Omental fat pad (tissue), 4 donors: Measurements from ENCODE around the gene C10orf90. TPM values are rescaled to one million over a fixed set of nuclear protein-coding genes. Genes with fewer than 3 reads are reported as not detected.

Experiments used
- ATAC-seq: fragments of 150-250 bp; one replicate; pipeline ENCODE4 v1.9.1; 2016; ENCODE audit warnings: mild to moderate bottlenecking, moderate library complexity; ENCODE audit not compliant: low FRiP score
- DNase-seq: peaks from one replicate; pipeline ENCODE4 v3.0.0-alpha.2; 2019; ENCODE audit warnings: low spot score
- total RNA-seq, 4 donors: library from RNA; depleted of rRNA; stranded (reverse); fragments of >200 nt; gene quantifications; one replicate each; pipeline ENCODE4 v1.1.0, GENCODE V29; 2016
- TF ChIP-seq, protein P1 (sequence below), 3 donors: fragments of 450-650 bp; IDR thresholded peaks; one replicate each; pipeline ENCODE4 v1.5.1; 2016 to 2017; ENCODE audit warnings: antibody characterized with exemption in 3 of 3, mild to moderate bottlenecking in 3 of 3, moderate library complexity in 2 of 3

The C10orf90 gene
- total RNA-seq, 4 donors from 2014 or later: 0.72 to 0.75 TPM; not detected in 2

DNA sequence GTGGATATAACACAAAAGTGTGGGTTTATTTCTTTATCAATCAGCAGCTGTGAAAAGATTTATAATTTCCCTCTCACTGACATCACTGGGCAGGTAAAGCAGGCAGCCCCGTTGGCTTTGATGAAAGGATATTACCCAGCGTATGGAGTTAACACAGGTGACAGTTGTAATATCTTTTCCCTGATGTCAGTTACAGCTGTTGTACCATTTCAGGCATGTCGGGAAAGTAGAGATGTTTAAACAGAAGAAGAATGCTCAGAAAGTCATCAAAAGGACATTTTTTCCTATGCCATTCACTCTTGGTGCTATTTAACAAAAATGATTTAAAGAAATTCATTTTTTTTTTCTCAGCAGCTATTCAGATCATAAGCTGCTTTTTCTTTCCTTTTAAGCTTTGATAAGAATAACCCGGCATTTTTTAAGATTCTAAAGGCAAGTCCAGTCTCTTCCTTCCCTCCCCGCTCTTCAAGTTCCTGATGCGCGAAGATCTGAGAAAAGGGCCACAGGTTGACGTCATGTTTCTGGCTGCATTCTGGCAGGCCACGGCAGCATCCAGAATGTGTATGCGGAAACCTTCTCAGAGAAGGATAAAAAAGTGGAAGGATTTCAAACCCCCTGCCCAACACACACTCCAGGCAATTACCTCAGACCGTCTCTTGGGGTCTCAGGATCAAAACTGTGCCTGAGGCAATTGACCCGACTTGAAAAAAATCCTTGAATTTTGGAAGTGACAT, 249.8 kb downstream of the C10orf90 start:
- no peak for ATAC-seq
- TF ChIP-seq, protein P1, sequence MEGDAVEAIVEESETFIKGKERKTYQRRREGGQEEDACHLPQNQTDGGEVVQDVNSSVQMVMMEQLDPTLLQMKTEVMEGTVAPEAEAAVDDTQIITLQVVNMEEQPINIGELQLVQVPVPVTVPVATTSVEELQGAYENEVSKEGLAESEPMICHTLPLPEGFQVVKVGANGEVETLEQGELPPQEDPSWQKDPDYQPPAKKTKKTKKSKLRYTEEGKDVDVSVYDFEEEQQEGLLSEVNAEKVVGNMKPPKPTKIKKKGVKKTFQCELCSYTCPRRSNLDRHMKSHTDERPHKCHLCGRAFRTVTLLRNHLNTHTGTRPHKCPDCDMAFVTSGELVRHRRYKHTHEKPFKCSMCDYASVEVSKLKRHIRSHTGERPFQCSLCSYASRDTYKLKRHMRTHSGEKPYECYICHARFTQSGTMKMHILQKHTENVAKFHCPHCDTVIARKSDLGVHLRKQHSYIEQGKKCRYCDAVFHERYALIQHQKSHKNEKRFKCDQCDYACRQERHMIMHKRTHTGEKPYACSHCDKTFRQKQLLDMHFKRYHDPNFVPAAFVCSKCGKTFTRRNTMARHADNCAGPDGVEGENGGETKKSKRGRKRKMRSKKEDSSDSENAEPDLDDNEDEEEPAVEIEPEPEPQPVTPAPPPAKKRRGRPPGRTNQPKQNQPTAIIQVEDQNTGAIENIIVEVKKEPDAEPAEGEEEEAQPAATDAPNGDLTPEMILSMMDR (IDR thresholded peaks at IDR 0.05): no peak
- no peak for DNase-seq

- TF ChIP-seq, protein P1 (IDR thresholded peaks at IDR 0.05): no peak
- no peak for ATAC-seq
- DNase-seq: no peak
These were observed 253.2 kb downstream of the C10orf90 start for GRCh38 chr10:126417220-126417825.

GRCh38 chr10:126409821-126410220, 260.7 kb downstream of the C10orf90 start:
- ATAC-seq (no peak), DNase-seq (no peak)
- TF ChIP-seq, protein P1 (IDR thresholded peaks at IDR 0.05): no peak

DNA sequence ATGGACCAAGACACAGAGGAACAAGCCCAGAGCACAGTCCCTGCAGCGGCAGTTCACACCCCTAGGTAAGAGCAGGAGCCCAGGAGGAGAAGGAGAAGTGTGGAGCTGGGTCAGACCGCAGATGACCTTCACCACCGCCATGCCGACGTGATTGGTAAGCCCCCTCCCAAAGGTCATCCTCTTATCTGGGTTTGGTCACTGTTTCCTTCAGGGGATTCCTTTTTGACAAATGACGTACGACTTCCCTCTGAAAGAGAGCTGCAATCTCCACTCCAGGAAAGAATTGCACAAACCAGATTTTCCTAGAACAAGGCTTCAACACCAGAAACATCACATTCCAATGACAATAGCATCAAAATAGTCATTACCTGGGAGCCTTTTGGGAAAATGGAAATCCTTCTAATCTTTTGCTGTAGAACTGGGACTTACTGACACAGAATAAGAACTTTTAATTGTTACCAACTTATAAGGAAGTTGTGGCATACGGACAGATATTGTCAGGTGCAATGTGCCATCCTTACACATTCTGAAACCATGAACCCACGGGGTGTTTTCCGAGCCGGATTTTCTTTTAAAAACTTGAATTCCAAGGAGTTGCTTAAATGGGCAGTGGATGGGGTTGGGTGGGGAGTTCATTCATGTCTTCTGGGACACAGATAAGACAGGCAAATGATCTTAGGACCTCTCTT, 261.4 kb downstream of the C10orf90 start:
- TF ChIP-seq, protein P1 (IDR thresholded peaks at IDR 0.05): no peak
- DNase-seq: no peak
- no peak for ATAC-seq

- ATAC-seq (no peak), DNase-seq (no peak)
- TF ChIP-seq, protein P1 (IDR thresholded peaks at IDR 0.05): no peak
These were observed 262.7 kb downstream of the C10orf90 start for GRCh38 chr10:126407831-126408230.

DNA sequence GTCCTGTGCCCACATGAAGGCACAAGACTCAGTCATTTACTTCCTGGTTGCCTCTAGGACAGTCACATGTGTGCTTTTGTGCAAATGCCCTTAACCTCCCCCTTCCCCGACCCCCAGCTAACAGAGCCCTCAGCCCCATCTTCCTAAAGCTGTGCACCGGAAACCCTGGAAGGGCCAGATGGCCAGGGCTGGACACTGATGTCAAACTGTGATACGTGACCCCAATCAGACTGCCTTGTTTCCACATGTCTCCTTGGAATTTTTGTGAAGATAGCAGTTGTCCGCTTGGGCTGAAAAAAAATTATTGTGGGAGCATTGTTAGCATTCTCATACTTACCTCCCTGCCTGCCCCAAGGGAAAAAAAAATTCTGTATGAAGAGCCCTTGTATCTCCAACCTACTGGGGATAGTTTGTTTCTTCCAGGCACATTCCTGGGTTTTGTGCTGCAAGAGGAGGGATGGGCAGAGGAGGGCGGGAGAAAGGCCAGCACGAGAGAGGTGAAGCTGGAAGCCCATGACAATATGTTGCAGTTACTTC, 265.2 kb downstream of the C10orf90 start:
- TF ChIP-seq, protein P1 (IDR thresholded peaks at IDR 0.05): no peak
- no peak for ATAC-seq
- DNase-seq: no peak
